H9 (cell line): ENCODE data around the gene PLPP1. TPM values are rescaled to one million over a fixed set of nuclear protein-coding genes. Genes with fewer than 3 reads are reported as not detected.

ENCODE experiments used
- DNase-seq: peaks from one replicate; pipeline ENCODE4 v3.0.0-alpha.2; 2017
- H2AFZ ChIP-seq: one replicate; pipeline ENCODE4 v1.6.1; 2013; ENCODE audit warnings: mild to moderate bottlenecking, low read length, control low read depth, moderate library complexity
- H2AK5ac ChIP-seq: 2 replicates; pipeline ENCODE4 v1.6.1; 2013; ENCODE audit warnings: low read length, control low read depth, mixed read lengths; ENCODE audit not compliant: insufficient read length
- H2BK120ac ChIP-seq: one replicate; pipeline ENCODE4 v1.6.1; 2013; ENCODE audit warnings: low read depth, mild to moderate bottlenecking, low read length, control low read depth, inconsistent platforms; ENCODE audit not compliant: poor library complexity, severe bottlenecking
- H2BK12ac ChIP-seq: 2 replicates; pipeline ENCODE4 v1.6.1; 2013; ENCODE audit warnings: low read length, control low read depth, mixed read lengths, low read depth; ENCODE audit not compliant: insufficient read length
- H2BK15ac ChIP-seq: 2 replicates; pipeline ENCODE4 v1.6.1; 2013; ENCODE audit warnings: low read depth, low read length, control low read depth
- H2BK20ac ChIP-seq: one replicate; pipeline ENCODE4 v1.6.1; 2013; ENCODE audit warnings: low read depth, mild to moderate bottlenecking, low read length, control low read depth, inconsistent platforms; ENCODE audit not compliant: poor library complexity, severe bottlenecking
- H2BK5ac ChIP-seq: 2 replicates; pipeline ENCODE4 v1.6.1; 2013; ENCODE audit warnings: low read length, control low read depth, mixed read lengths; ENCODE audit not compliant: insufficient read length
- H3K14ac ChIP-seq: 2 replicates; pipeline ENCODE4 v1.6.1; 2013; ENCODE audit warnings: low read length, control low read depth; ENCODE audit not compliant: insufficient read depth
- H3K18ac ChIP-seq: 2 replicates; pipeline ENCODE4 v1.6.1; 2013; ENCODE audit warnings: low read depth, mild to moderate bottlenecking, mixed read lengths, low read length, control low read depth; ENCODE audit not compliant: insufficient read length
- H3K23ac ChIP-seq: 2 replicates; pipeline ENCODE4 v1.6.1; 2013; ENCODE audit warnings: low read length, control low read depth, mixed read lengths, low read depth; ENCODE audit not compliant: insufficient read length
- H3K23me2 ChIP-seq: 2 replicates; pipeline ENCODE4 v1.6.1; 2013; ENCODE audit warnings: low read depth, mild to moderate bottlenecking, mixed read lengths, low read length, control low read depth; ENCODE audit not compliant: insufficient read length, poor library complexity, severe bottlenecking
- H3K27ac ChIP-seq: 2 replicates; pipeline ENCODE4 v1.5.1; 2013; ENCODE audit warnings: low read length, control low read depth, mixed read lengths, low read depth; ENCODE audit not compliant: insufficient read length
- H3K27me3 ChIP-seq: 2 replicates; pipeline ENCODE4 v1.6.1; 2013; ENCODE audit warnings: low read length, control low read depth, inconsistent platforms; ENCODE audit not compliant: insufficient read depth
- H3K4ac ChIP-seq: 2 replicates; pipeline ENCODE4 v1.6.1; 2013; ENCODE audit warnings: low read depth, mild to moderate bottlenecking, control low read depth, inconsistent platforms, low read length, moderate library complexity
- H3K4me1 ChIP-seq: 2 replicates; pipeline ENCODE4 v1.6.1; 2013; ENCODE audit warnings: low read length, control low read depth, inconsistent platforms; ENCODE audit not compliant: insufficient read depth
- H3K4me2 ChIP-seq: 2 replicates; pipeline ENCODE4 v1.6.1; 2013; ENCODE audit warnings: low read length, control low read depth, mixed read lengths; ENCODE audit not compliant: insufficient read length, insufficient read depth
- H3K56ac ChIP-seq: 2 replicates; pipeline ENCODE4 v1.6.1; 2013; ENCODE audit warnings: low read depth, mild to moderate bottlenecking, mixed read lengths, low read length, control low read depth; ENCODE audit not compliant: insufficient read length
- H3K79me1 ChIP-seq: 2 replicates; pipeline ENCODE4 v1.6.1; 2013; ENCODE audit warnings: low read depth, mild to moderate bottlenecking, moderate library complexity, low read length, control low read depth, inconsistent platforms; ENCODE audit not compliant: insufficient read depth, poor library complexity, severe bottlenecking
- H3K79me2 ChIP-seq: 2 replicates; pipeline ENCODE4 v1.6.1; 2013; ENCODE audit warnings: low read length, control low read depth, inconsistent platforms; ENCODE audit not compliant: insufficient read depth
- H3K9ac ChIP-seq: 2 replicates; pipeline ENCODE4 v1.6.1; 2013; ENCODE audit warnings: low read length, control low read depth, mixed read lengths; ENCODE audit not compliant: insufficient read length; ENCODE audit errors: extremely low read depth
- H3K9me3 ChIP-seq: one replicate; pipeline ENCODE4 v1.6.1; 2013; ENCODE audit warnings: low read depth, low read length, inconsistent platforms; ENCODE audit not compliant: control insufficient read depth
- H3T11ph ChIP-seq: one replicate; pipeline ENCODE4 v1.6.1; 2013; ENCODE audit warnings: mild to moderate bottlenecking, low read length, control low read depth, inconsistent platforms
- H4K20me1 ChIP-seq: one replicate; pipeline ENCODE4 v1.6.1; 2013; ENCODE audit not compliant: control insufficient read depth, insufficient read length, insufficient read depth
- H4K5ac ChIP-seq: 2 replicates; pipeline ENCODE4 v1.6.1; 2013; ENCODE audit warnings: low read depth, mild to moderate bottlenecking, mixed read lengths, low read length, control low read depth; ENCODE audit not compliant: insufficient read length
- H4K8ac ChIP-seq: replicated peaks from 2 replicates; pipeline ENCODE4 v1.6.1; 2013; ENCODE audit warnings: low read length, control low read depth, mixed read lengths, low read depth; ENCODE audit not compliant: insufficient read length
- H4K91ac ChIP-seq: 2 replicates; pipeline ENCODE4 v1.6.1; 2013; ENCODE audit warnings: low read depth, mild to moderate bottlenecking, moderate library complexity, mixed read lengths, low read length, control low read depth; ENCODE audit not compliant: insufficient read length
- H3K27ac Mint-ChIP-seq, 3 experiments: 2 replicates in 2 of 3; 3 replicates in 1 of 3; pipeline ENCODE4 v1.8.0; 2020 to 2021; ENCODE audit warnings: mixed read lengths in 3 of 3, mild to moderate bottlenecking in 1 of 3, moderate library complexity in 1 of 3
- H3K27me3 Mint-ChIP-seq: 2 replicates; pipeline ENCODE4 v1.8.0; 2021; ENCODE audit warnings: low read depth, mild to moderate bottlenecking, moderate library complexity, mixed read lengths
- H3K36me3 Mint-ChIP-seq, 3 experiments: 2 replicates in 2 of 3; 3 replicates in 1 of 3; pipeline ENCODE4 v1.8.0; 2020 to 2021; ENCODE audit warnings: low read depth in 3 of 3, mixed read lengths in 3 of 3; ENCODE audit not compliant: insufficient read depth in 1 of 3
- H3K4me1 Mint-ChIP-seq, 2 experiments: 2 replicates each; pipeline ENCODE4 v1.8.0; 2020; ENCODE audit warnings: mixed read lengths in 2 of 2
- H3K4me3 Mint-ChIP-seq, 2 experiments: 2 replicates in 1 of 2; 3 replicates in 1 of 2; pipeline ENCODE4 v1.8.0; 2020 to 2021; ENCODE audit warnings: mild to moderate bottlenecking in 2 of 2, mixed read lengths in 2 of 2, moderate library complexity in 1 of 2
- H3K9me3 Mint-ChIP-seq, 2 experiments: 2 replicates in 1 of 2; 3 replicates in 1 of 2; pipeline ENCODE4 v1.8.0; 2020; ENCODE audit warnings: mild to moderate bottlenecking in 2 of 2, mixed read lengths in 2 of 2, moderate library complexity in 1 of 2
- CTCF ChIP-seq: fragments of 200-600 bp; sonication (generic); conservative IDR thresholded peaks from 3 replicates; pipeline ENCODE4 v1.8.0; 2021; ENCODE audit warnings: antibody characterized with exemption, mild to moderate bottlenecking
- WGBS: extraction: QIAGEN DNeasy Blood & Tissue Kit; methylation state at CpG from one replicate; pipeline ENCODE4 v1.1.7; 2013; ENCODE audit warnings: missing lambda C conversion rate, low lambda C conversion rate, mixed read lengths; ENCODE audit not compliant: insufficient read length; ENCODE audit errors: extremely low coverage; 5-methylcytosine and 5-hydroxymethylcytosine counted together
- total RNA-seq: library from RNA; stranded (reverse); gene quantifications from 2 replicates; pipeline ENCODE4 v1.2.1, GENCODE V29; 2021

Gene PLPP1
- total RNA-seq, 1 experiment from 2014 or later, result 85.9 TPM

GRCh38 chr5:55575815-55576583, 41.2 kb upstream of the PLPP1 start:
- H3K27ac ChIP-seq, result no peak overlapping the region
- H3K79me2 ChIP-seq, result no peaks in the 10 kb centered on the region
- H3K23me2 ChIP-seq, result no peaks in the 10 kb centered on the region
- no peak overlapping the region for H2AFZ ChIP-seq
- no peak overlapping the region for H3K23ac ChIP-seq
- Mint-ChIP-seq H3K27me3 (no peaks in the 10 kb centered on the region), H3K27ac (peak overlapping the region in 2 of 3 experiments; percentile 66 to 68; a peak in 3 of 7 replicates), H3K4me1 (peaks cover 35 to 39% of the 10 kb centered on the region in 2 experiments), H3K4me3 (no peak overlapping the region), H3K9me3 (no peaks in the 10 kb centered on the region; a peak in 1 of 5 replicates), H3K36me3 (no peaks in the 10 kb centered on the region)
- no peaks in the 10 kb centered on the region for H3K4me1 ChIP-seq
- H3K4ac ChIP-seq, result no peak overlapping the region
- H3K4me2 ChIP-seq, result no peak overlapping the region
- no peak for TF ChIP-seq CTCF
- no peak overlapping the region for H4K8ac ChIP-seq
- no peak overlapping the region for H3K14ac ChIP-seq
- H3K9me3 ChIP-seq, result no peaks in the 10 kb centered on the region
- H2BK5ac ChIP-seq, result no peak overlapping the region
- DNase-seq, result no peak
- no peak overlapping the region for H4K91ac ChIP-seq
- no peak overlapping the region for H3K18ac ChIP-seq
- H4K20me1 ChIP-seq, result no peaks in the 10 kb centered on the region
- H3K56ac ChIP-seq, result no peak overlapping the region
- no CpG with 5 or more reads among the region's 8 CpGs for WGBS
- no peak overlapping the region for H3K9ac ChIP-seq
- H2AK5ac ChIP-seq, result no peak overlapping the region
- no peak overlapping the region for H3T11ph ChIP-seq
- no peak overlapping the region for H2BK120ac ChIP-seq
- H2BK12ac ChIP-seq, result no peak overlapping the region
- no peak overlapping the region for H4K5ac ChIP-seq
- no peak overlapping the region for H2BK20ac ChIP-seq
- H3K79me1 ChIP-seq, result no peaks in the 10 kb centered on the region
- H3K27me3 ChIP-seq, result no peaks in the 10 kb centered on the region
- no peak overlapping the region for H2BK15ac ChIP-seq
